Left colon (tissue), 2 donors: ENCODE results near the gene XRN2. TPM values are rescaled to one million over a fixed set of nuclear protein-coding genes. Genes with fewer than 3 reads are reported as not detected.

Experiments
- ATAC-seq: fragments of 200-7000 bp; cut with Tn5 transposase; one replicate; pipeline ENCODE4 v1.9.1; 2020; ENCODE audit warnings: mild to moderate bottlenecking, moderate library complexity
- DNase-seq, 2 donors: peaks; one replicate each; pipeline ENCODE4 v3.0.0-alpha.2; 2020
- intact Hi-C, 2 donors: fragments of 100-400 bp; cut with DNase I in 1 of 2; cut with micrococcal nuclease in 1 of 2; formaldehyde crosslinking; loops; one replicate each; pipeline versions ENCODE4 v1.11.2 to v1.14.0; 2022; cut with DNase I, micrococcal nuclease
- total RNA-seq, 2 donors: library from RNA; stranded (reverse); fragmentation: NEBNext Ultra II Directional; extraction: Animal tissue kit (Norgen Biotek cat#: 25700); gene quantifications; one replicate each; pipeline ENCODE4 v1.2.1, GENCODE V29; 2021
- donor health status: DM: no; HTN: no; CAD: no.
- donor health status: DM: yes; HTN: yes; CAD: no.

XRN2 gene
- total RNA-seq, 2 donors from 2014 or later = 31.9 to 40.2 TPM

DNA sequence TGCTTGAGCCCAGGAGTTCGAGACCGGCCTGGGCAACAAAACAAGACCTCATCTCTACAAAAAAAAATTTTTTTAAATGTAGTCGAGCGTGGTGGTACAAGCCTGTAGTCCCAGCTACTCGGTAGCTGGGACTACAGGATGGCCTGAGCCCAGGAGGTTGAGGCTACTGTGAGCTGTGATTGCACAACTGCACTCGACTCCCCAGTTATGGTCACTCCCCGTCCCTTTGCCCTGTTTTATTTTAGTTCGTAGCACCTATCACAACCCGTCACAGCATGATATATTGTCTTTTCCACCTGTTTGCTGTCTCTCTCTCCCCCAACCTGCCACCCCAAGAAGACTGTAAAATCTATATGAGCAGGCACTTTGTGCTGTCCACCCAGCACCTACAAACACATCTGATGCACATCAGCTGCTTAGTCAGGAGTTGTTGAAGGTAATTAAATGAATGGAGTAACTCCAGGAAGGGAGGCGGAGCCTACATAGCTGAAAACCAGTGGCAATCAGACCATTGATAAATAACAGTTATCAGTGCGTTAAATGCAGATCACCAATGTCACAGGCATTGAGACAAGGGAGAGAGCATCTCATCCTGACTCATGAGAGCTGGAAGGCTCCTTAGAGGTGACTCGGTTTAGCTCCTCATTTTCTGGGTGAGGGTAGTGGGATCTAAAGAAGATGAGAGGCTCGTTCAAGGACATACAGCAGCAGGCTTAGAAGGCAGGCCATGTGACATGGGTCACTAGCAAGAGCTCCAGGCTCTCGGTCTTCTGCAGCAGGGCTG lies 14.4 kb upstream of the XRN2 start:
- DNase-seq (no peak), ATAC-seq (peak; percentile 26)
- intact Hi-C loops = no loop called here

DNA sequence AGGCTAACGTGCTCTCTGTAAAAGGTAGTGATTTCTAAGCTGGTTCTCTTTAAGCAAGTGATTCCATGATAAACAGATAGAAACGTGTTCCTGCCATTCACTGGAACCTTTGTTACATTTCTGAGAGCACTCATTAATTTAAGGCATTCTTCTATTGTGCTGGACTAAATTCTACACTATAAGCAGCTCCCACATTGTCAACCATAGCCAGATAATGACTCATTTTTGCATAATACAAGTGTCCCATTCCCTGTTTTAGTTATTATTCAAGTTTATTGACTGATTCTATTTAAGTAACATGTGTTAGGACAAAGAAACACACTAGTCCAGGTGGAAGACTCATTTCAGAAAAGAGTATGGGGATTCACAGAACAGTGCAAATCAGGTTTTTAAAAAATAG lies 13.5 kb upstream of the XRN2 start:
- no peak for ATAC-seq
- DNase-seq = no peak
- intact Hi-C loops = no loop called here

DNA sequence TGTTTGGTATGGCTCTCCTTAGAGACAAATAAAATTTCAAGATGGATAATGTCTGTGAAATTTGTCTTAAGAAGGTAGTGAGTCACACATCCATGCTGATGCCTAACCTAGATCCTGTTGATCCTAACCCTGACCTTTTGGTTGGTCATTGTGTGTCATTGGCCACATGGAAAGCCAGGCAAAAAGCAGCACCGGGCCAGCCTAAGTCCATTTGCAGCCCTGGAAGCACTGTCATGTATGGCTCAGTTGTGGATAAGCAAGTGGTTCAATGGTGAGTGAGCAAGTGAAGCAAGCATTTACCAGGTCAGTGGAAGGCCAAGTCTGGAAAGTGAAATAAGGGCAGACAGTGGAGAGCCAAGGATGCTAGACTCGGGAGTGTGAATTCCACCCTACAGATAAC lies 12.1 kb upstream of the XRN2 start:
- ATAC-seq (no peak), DNase-seq (no peak)
- intact Hi-C loops = no loop called here

- ATAC-seq = no peak
- intact Hi-C loops = no loop called here
These were observed 8.4 kb upstream of the XRN2 start for GRCh38 chr20:21294755-21295154.

DNA sequence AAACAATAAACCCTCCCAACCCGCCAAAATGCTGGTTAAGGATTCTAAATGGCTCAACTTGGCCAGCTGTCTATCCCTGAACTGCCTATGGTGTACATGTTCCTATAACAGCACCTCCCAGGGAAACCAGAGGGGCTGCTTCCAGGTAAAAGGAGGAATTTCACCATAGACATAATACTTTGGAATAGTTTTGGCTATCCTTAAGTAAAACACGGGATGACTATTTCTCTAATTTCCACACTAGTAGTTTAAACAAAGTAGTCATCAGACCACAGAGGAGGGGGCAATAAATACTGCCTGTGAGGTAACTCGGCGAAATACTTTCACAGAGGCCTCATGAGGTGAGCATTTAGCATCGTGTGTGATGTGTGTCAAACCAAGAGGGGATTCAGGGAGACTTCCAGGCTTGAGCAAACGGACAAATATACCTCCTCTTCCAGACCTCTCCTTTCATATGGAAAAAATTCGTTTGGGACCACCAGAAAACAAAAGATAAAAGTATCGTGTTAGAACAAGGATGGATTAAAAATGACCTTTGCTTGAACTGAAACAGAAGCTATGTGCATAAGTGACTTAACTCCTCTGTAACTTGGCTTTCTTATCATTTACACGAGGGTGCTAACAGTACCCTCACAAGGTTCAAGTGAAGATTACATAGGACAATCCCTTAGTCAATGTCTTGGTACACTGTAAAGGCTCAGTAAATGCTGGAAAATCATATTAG lies 1.0 kb upstream of the XRN2 start:
- intact Hi-C loops = no loop called here
- ATAC-seq = no peak
- no peak for DNase-seq

More at GRCh38 chr20:21294755-21295154, 8.4 kb upstream of the XRN2 start:
- no peak for DNase-seq

GRCh38 chr20:21302664-21303060 lies 469 bp upstream of the XRN2 start:
- intact Hi-C loops = no loop called here
- ATAC-seq (peak; percentile 44), DNase-seq (no peak)

- ATAC-seq = no peak
- intact Hi-C loops = no loop called here
- no peak for DNase-seq
These were observed 898 bp downstream of the XRN2 start for GRCh38 chr20:21303872-21304586.

DNA sequence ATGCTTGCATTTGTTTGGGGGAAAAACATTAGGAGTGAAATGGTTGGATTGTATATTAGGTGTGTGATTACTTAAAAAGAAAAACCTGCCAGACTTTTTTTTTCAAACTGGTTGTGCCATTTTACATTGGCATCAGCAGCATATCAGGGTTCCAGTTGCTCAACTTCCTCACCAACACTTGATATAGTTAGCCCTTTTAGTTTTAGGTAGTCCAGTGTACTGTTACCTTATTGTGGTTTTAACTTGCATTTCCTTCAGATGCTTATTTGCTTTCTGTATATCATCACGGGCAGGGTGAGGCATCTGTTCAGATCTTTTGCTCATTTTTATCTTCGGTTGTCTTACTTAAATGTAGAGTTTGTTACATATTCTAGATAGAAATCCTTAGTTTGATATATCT lies 5.2 kb downstream of the XRN2 start:
- ATAC-seq = no peak
- intact Hi-C loops = no loop called here
- no peak for DNase-seq

DNA sequence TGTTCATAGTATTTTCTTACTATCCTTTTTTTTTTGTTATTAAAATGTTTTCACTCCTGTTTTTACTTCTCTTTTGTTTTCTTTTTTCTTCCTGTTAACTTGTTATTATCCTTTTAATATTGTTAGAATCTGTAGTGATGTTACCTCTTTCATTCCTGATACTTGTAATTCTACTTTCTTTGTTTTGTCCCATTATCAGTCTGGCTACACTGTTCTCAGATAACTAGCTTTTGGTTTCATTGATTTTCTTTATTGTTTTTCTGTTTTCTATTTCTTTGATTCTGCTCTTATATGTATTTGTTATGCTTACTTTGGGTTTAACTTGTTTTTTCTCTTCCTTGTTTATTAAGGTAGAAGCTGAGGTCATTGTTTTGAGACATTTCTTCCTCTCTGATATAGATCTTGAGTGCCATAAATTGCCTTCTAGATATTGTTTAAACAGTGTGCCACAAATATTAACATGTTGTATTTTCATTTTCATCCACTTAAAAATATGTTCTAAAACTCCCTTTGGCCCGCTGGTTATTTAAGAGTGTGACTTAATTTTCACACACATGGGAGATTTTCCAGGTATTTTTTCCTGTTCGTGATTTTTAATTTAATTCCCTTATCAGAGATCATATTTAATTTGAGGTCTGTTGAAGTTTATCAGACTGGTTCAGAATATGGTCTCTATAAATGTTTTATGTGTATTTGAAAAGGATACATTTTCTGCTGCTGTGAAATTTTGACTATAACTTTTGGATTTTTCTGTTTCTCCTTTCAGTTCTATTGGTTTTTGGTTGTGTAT lies 6.7 kb downstream of the XRN2 start:
- intact Hi-C loops = no loop called here
- ATAC-seq = no peak
- no peak for DNase-seq

GRCh38 chr20:21312813-21313474 lies 9.8 kb downstream of the XRN2 start:
- ATAC-seq (no peak), DNase-seq (no peak)
- intact Hi-C loops = no loop called here

DNA sequence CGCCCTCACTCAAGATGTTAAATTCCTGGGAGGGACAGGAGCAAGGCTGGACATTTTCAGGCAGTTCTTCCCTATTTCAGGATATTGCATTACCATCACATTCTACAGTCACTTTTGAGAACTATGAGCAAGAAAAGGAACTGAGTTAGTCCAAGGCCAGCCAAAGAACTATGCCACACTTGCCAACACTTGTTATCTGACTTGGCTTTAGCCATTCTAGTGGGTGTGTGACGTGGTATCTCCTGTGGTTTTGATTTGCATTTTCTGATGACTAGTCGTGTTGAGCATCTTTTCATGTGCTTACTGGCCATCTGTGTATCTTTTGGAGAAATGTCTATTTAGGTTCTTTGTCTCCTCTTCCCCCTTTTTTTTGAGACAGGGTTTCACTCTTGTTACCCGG lies 12.0 kb downstream of the XRN2 start:
- ATAC-seq = no peak

DNA sequence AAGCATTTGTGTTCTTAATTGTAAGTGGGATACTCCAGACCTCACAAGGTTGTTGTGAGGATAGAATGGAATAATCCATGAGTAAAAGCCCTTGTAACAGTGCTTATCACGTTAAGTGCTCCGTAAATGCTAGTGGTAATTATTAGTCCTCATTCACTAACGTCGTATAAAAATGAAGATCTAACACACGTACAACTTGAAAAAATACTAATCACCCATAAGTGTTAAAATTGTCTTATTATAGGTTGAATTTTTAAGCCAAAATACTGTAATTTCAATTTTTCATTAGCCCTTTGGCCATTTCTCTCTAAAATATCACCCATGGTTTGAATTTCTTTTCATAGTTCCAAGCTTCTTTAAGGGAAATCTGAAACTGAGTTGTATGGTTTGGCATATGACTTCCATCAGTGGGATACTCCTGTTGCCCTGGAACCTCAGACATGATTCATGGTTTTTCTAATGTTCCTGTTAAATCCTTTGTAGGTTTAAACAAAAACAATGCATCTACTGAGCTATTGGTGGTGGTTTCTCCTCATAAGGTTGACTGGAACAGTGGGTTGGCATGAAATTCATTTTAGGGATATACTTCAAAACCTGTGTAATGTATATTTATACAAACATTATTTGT lies 19.1 kb downstream of the XRN2 start:
- intact Hi-C loops = no loop called here
- no peak for DNase-seq

More for the DNA sequence above, 12.0 kb downstream of the XRN2 start:
- intact Hi-C loops = no loop called here
- DNase-seq = no peak

DNA sequence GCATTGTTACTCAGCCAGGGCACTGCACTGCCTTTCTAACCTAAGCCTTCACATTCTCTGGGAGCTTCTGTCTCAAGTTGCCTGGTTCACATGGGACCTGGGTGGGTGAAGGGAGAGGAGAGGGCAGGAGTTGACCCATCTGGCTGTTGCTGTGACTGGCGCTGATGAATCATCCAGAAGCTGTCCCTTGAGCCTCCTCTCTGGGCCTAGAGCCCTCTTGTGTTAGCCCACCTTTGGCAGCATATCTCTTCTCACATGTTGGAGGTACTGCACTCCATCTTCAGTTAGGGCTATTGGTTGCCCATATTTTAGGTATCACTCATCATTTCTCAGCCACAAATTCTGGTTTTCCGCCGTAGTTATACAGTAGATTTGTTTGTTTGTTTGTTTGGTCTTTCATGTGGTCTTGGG lies 19.8 kb downstream of the XRN2 start:
- no peak for ATAC-seq
- no peak for DNase-seq
- intact Hi-C loops = no loop called here

More for the DNA sequence above, 19.1 kb downstream of the XRN2 start:
- no peak for ATAC-seq

DNA sequence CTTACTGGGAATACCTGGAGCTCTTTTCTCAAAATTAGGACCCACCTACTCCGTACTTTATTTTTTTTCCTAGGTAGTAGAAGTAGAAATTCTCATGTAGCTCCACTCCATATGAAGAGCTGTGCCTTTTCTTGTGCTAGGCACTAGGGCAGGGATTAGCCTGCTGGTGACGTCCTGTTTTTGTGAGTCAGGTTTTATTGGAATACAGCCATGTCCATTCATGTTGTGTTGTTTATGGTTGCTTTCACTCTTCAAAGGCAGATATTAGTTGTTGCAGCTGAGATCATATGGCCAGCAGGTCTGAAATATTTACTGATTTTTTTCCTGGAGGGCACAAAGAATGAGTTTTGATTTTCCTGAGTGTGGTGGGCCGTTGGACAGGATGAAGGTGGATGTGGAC lies 20.5 kb downstream of the XRN2 start:
- intact Hi-C loops = no loop called here
- peak; percentile 84 for ATAC-seq
- DNase-seq = no peak

DNA sequence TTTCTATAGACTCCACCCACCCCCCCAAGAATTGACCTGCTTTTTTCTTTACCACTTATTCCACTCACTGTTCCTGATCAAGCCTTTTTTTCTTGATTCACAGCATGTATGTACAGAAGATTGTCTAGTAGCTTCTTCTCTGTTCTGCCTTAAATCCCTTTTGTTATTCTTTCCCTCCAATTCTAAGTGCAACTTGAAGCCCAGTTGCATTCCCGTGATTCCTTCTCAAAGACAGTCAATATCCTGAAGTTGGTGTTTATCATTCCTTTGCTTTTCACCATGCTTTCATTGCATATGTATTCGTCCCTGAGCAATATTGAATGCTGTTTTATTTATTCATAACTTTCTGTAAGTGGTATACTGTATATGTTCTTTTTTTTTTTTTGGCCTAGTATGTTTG lies 21.0 kb downstream of the XRN2 start:
- ATAC-seq (no peak), DNase-seq (no peak)
- intact Hi-C loops = no loop called here

DNA sequence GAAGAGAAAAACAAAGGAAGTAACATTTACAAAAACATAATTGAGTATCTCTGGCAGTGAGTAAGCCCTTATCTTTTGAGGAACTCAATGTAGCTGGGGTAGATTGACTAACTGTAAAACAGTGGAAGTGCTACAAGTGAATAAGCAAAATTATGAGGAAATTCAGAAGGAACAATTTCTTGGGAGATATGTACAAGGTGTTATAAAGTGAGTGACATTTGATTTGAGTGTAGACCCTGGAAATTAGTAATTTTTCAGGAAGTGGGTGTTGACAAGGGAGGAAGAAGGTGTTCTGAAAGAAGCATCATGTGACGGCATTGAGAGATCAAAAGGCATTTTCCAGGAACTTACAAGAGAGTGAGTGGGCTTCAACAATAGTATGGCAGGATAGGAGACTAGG lies 22.2 kb downstream of the XRN2 start:
- DNase-seq (no peak), ATAC-seq (peak; percentile 67)
- intact Hi-C loops = no loop called here

- intact Hi-C loops = no loop called here
- no peak for DNase-seq
- ATAC-seq = no peak
These were observed 23.6 kb downstream of the XRN2 start for GRCh38 chr20:21326700-21327099.

- no peak for ATAC-seq
- DNase-seq = no peak
- intact Hi-C loops = no loop called here
These were observed 33.5 kb downstream of the XRN2 start for GRCh38 chr20:21336455-21337151.
